Right lobe of liver (tissue), 6 donors: ENCODE data around the gene RAD51AP2. TPM values are rescaled to one million over a fixed set of nuclear protein-coding genes. Genes with fewer than 3 reads are reported as not detected.

Source experiments
- ATAC-seq, 4 donors: fragments of 200-7000 bp; cut with Tn5 transposase; one replicate each; pipeline ENCODE4 v1.9.1; 2020; ENCODE audit warnings: mild to moderate bottlenecking in 4 of 4, moderate library complexity in 4 of 4
- DNase-seq, 3 donors: peaks; one replicate each; pipeline ENCODE4 v3.0.0-alpha.2; 2020
- H3K27ac ChIP-seq, 3 donors: fragments of 200-600 bp; one replicate each; pipeline ENCODE4 v1.8.0; 2022
- H3K27me3 ChIP-seq, 2 donors: fragments of 200-600 bp; one replicate each; pipeline ENCODE4 v1.8.0; 2022
- H3K36me3 ChIP-seq, 4 donors: fragments of 200-600 bp; sonication (generic) in 1 of 4; one replicate each; pipeline versions ENCODE4 v1.5.1 to v1.8.0; 2017 to 2022; ENCODE audit warnings: control low read depth in 1 of 4
- H3K4me1 ChIP-seq, 4 donors: fragments of 200-600 bp; sonication (generic) in 1 of 4; one replicate each; pipeline versions ENCODE4 v1.5.1 to v1.8.0; 2017 to 2022; ENCODE audit warnings: control low read depth in 1 of 4
- H3K4me3 ChIP-seq, 3 donors: fragments of 200-600 bp; one replicate each; pipeline ENCODE4 v1.8.0; 2022
- H3K9me3 ChIP-seq, 4 donors: fragments of 200-600 bp; sonication (generic) in 1 of 4; one replicate each; pipeline versions ENCODE4 v1.5.1 to v1.8.0; 2017 to 2022; ENCODE audit warnings: control low read depth in 1 of 4
- POLR2A ChIP-seq: fragments of 450-650 bp; IDR thresholded peaks from one replicate; pipeline ENCODE4 v1.6.1; 2017; ENCODE audit warnings: antibody characterized with exemption, mild to moderate bottlenecking
- WGBS: methylation state at CpG from one replicate; pipeline ENCODE4 v1.1.6; 2018; ENCODE audit warnings: low coverage, low lambda C conversion rate; ENCODE audit not compliant: insufficient coverage; ENCODE audit errors: missing lambda C conversion rate; 5-methylcytosine and 5-hydroxymethylcytosine counted together
- intact Hi-C, 2 donors: fragments of 100-400 bp; cut with DNase I; formaldehyde crosslinking; loops; one replicate each; pipeline versions ENCODE4 v1.11.2 to v1.14.1; 2022
- total RNA-seq, 6 experiments: library from RNA; depleted of rRNA in 2 of 6; stranded (reverse); fragments of >200 nt in 2 of 6; fragmentation: NEBNext Ultra II Directional in 3 of 6; extraction: Animal tissue kit (Norgen Biotek cat#: 25700) in 3 of 6; gene quantifications; one replicate each; pipeline versions ENCODE4 v1.1.0 to v1.2.4, GENCODE V29; 2016 to 2023
- TF ChIP-seq, protein P1 (sequence below), 4 donors: fragments of 200-600 bp in 3 of 4; fragments of 450-650 bp in 1 of 4; IDR thresholded peaks; one replicate each; pipeline versions ENCODE4 v1.5.1 to v1.8.0; 2016 to 2022; ENCODE audit warnings: antibody characterized with exemption in 4 of 4, mild to moderate bottlenecking in 2 of 4
- donor health status: DM: no; HTN: yes; CAD: no.
- donor health status: DM: no; HTN: no; CAD: no.
- donor health status: DM: no; HTN: no; CAD: no.
- donor health status: DM: no; HTN: yes; CAD: no.
- donor health status: DM: no; HTN: yes; CAD: no.

The RAD51AP2 gene
- total RNA-seq, 6 experiments from 2014 or later = 0.12 to 0.31 (median 0.22) TPM; not detected in 3

DNA sequence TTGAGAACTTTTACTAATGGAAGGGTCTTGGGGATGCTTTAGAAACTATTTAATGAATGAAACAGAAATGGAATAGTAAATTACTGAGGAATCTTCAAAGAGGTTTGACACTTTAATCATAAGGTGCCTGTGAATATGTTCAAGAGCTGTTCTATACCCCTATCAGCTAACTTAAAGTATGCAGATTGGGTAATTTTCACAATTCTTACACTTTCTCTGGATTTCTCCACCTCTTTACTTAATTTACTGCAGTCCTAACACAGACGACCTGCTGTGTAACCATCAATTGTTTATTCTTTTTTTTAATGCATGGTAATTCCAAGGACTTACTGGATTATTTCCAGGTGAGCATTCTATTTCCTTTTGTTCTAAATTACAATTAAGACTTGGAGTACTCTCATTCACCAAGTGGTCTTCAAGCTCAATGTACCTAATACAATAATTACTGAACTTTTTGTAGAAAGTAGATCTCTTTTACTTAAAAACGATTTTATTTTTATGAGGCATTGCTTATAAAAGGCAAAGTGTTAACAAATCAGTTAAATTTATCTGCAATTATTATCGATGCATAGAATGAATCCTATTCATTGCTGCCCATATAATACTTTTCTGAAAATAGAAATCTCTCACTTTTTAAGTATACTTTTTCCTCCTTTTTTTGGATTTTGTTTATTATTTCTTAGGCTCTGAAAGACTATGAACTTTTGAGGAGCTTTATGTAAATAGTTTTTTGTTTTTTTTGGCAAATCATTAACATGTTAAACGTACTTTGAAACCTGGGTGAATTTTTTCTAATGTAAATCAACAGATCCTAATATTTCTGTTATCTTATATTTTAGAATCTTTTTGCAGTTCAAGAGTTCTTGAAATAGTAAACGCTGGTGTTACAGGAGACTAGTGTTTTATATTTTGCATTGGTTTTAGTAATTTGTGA, 27.7 kb upstream of the RAD51AP2 start:
- no peak for DNase-seq
- peak; percentile 43 to 73 (median 49) for ATAC-seq
- Histone ChIP-seq H3K4me3 (peak overlapping the region in 2 of 3 donors; percentile 21 to 29), H3K27ac (peak overlapping the region; percentile 42 to 74 (median 70)), H3K9me3 (no peaks in the 10 kb centered on the region), H3K36me3 (no peaks in the 10 kb centered on the region), H3K4me1 (peaks cover 0 to 46% (median 6%) of the 10 kb centered on the region in 4 donors), H3K27me3 (no peaks in the 10 kb centered on the region)
- TF ChIP-seq, protein P1, sequence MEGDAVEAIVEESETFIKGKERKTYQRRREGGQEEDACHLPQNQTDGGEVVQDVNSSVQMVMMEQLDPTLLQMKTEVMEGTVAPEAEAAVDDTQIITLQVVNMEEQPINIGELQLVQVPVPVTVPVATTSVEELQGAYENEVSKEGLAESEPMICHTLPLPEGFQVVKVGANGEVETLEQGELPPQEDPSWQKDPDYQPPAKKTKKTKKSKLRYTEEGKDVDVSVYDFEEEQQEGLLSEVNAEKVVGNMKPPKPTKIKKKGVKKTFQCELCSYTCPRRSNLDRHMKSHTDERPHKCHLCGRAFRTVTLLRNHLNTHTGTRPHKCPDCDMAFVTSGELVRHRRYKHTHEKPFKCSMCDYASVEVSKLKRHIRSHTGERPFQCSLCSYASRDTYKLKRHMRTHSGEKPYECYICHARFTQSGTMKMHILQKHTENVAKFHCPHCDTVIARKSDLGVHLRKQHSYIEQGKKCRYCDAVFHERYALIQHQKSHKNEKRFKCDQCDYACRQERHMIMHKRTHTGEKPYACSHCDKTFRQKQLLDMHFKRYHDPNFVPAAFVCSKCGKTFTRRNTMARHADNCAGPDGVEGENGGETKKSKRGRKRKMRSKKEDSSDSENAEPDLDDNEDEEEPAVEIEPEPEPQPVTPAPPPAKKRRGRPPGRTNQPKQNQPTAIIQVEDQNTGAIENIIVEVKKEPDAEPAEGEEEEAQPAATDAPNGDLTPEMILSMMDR (IDR thresholded peaks at IDR 0.05) = no peak
- no peak for TF ChIP-seq POLR2A
- intact Hi-C loops = no loop called here
- 11% methylated on average over 5 of the region's 5 CpGs for WGBS

DNA sequence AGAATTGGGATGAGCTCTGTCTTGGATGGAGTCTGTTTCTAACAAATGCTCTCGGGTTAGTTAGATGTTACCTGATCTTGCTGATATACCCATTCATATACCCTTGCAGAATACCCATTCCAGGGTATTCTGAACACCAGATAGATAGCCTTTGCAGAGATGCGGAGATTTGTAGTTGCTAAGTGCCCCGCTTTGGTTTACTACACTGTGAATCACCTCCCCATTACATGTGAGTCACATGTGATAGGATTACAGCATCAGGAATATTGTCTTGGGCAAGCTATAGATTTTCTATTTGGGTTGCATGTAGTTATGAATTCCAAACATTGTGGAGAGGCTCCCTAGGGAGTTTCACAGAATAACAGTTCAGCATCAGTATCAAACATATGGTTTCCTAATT, 26.0 kb upstream of the RAD51AP2 start:
- H3K27me3 ChIP-seq = no peaks in the 10 kb centered on the region
- no peak for DNase-seq
- no peak for TF ChIP-seq POLR2A
- TF ChIP-seq, protein P1 (IDR thresholded peaks at IDR 0.05) = no peak
- WGBS = 83% methylated on average over 3 of the region's 3 CpGs
- no peak for ATAC-seq
- H3K36me3 ChIP-seq = no peaks in the 10 kb centered on the region
- intact Hi-C loops = no loop called here
- H3K4me1 ChIP-seq = peaks cover 0 to 46% (median 6%) of the 10 kb centered on the region in 4 donors
- no peak overlapping the region for H3K27ac ChIP-seq
- H3K9me3 ChIP-seq = no peaks in the 10 kb centered on the region
- H3K4me3 ChIP-seq = no peak overlapping the region

DNA sequence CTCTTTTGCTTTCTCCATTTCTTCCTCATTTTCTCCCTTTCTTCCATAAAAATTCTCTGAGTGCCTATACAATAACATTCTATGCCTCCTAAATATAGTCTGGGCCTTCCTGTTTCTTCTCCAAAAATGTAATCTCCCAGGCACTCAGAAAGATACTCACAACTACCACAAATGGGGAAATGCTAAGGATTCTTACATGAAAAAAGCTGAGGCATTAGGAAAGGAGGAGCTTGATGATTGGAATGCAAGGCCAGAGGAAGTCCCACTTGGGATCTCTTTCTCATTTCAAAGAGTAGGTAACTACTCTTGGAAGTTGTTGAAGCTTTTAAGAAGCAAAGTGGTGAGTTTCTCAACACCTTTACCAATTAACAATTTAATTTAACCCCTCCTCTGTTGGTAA, 25.6 kb upstream of the RAD51AP2 start:
- H3K36me3 ChIP-seq = no peaks in the 10 kb centered on the region
- H3K9me3 ChIP-seq = no peaks in the 10 kb centered on the region
- ATAC-seq = no peak
- TF ChIP-seq, protein P1 (IDR thresholded peaks at IDR 0.05) = no peak
- no peak for TF ChIP-seq POLR2A
- no peaks in the 10 kb centered on the region for H3K27me3 ChIP-seq
- intact Hi-C loops = no loop called here
- no peak for DNase-seq
- H3K27ac ChIP-seq = peak overlapping the region in 1 of 3 donors; percentile 15
- H3K4me3 ChIP-seq = no peak overlapping the region
- H3K4me1 ChIP-seq = peaks cover 0 to 46% (median 6%) of the 10 kb centered on the region in 4 donors

- TF ChIP-seq, protein P1 (IDR thresholded peaks at IDR 0.05) = no peak
- TF ChIP-seq POLR2A = no peak
- Histone ChIP-seq H3K4me1 (peaks cover 0 to 40% (median 4%) of the 10 kb centered on the region in 4 donors), H3K9me3 (no peaks in the 10 kb centered on the region), H3K27ac (peak overlapping the region in 2 of 3 donors; percentile 1 to 15), H3K36me3 (no peaks in the 10 kb centered on the region), H3K27me3 (no peaks in the 10 kb centered on the region), H3K4me3 (no peak overlapping the region)
- WGBS = 26% methylated on average over 6 of the region's 6 CpGs
- no peak for DNase-seq
- ATAC-seq = no peak
- intact Hi-C loops = no loop called here
These were observed 25.0 kb upstream of the RAD51AP2 start for GRCh38 chr2:17543131-17543660.
